HepG2 (cell line): ENCODE measurements around the gene STAT1. TPM values are rescaled to one million over a fixed set of nuclear protein-coding genes. Genes with fewer than 3 reads are reported as not detected.

Experiments used
- ELF3 ChIP-seq: IDR thresholded peaks from 2 replicates; pipeline ENCODE4 v1.6.1; 2016; ENCODE audit warnings: missing genetic modification reagents, missing compliant biosample characterization
- GTF2F1 ChIP-seq: fragments of 150-350 bp; IDR thresholded peaks from 2 replicates; pipeline ENCODE4 v1.6.1; 2014; ENCODE audit warnings: low read length
- HMGA1 ChIP-seq: sonication (generic); formaldehyde crosslinking; conservative IDR thresholded peaks from 2 replicates; pipeline ENCODE4 v1.4.0; 2020; ENCODE audit warnings: missing genetic modification reagents
- KIAA2018 ChIP-seq: sonication (generic); formaldehyde crosslinking; IDR thresholded peaks from 2 replicates; pipeline ENCODE4 v1.5.0; 2020; ENCODE audit warnings: mild to moderate bottlenecking, missing genetic modification reagents, borderline replicate concordance
- MLLT10 ChIP-seq: sonication (generic); formaldehyde crosslinking; IDR thresholded peaks from 2 replicates; pipeline ENCODE4 v1.4.0; 2020; ENCODE audit warnings: missing genetic modification reagents
- SNRNP70 ChIP-seq: fragments of 200-400 bp; formaldehyde crosslinking; IDR thresholded peaks from 2 replicates; pipeline ENCODE4 v1.6.1; 2017; ENCODE audit warnings: mild to moderate bottlenecking, low read depth, low read length, moderate library complexity
- WIZ ChIP-seq: sonication (generic); formaldehyde crosslinking; IDR thresholded peaks from 2 replicates; pipeline ENCODE4 v1.5.1; 2020; ENCODE audit warnings: mild to moderate bottlenecking, missing genetic modification reagents
- ZNF281 ChIP-seq: sonication (generic); formaldehyde crosslinking; IDR thresholded peaks from 2 replicates; pipeline ENCODE4 v1.4.0; 2020; ENCODE audit warnings: missing genetic modification reagents, borderline replicate concordance
- ZNF562 ChIP-seq: sonication (generic); formaldehyde crosslinking; IDR thresholded peaks from 2 replicates; pipeline ENCODE4 v1.8.0; 2022; ENCODE audit warnings: missing genetic modification reagents, borderline replicate concordance
- ZNF567 ChIP-seq: sonication (generic); formaldehyde crosslinking; IDR thresholded peaks from 2 replicates; pipeline ENCODE4 v1.8.1; 2023; ENCODE audit warnings: mild to moderate bottlenecking, missing genetic modification reagents, borderline replicate concordance
- ZNF674 ChIP-seq: sonication (generic); formaldehyde crosslinking; IDR thresholded peaks from 2 replicates; pipeline ENCODE4 v1.5.0; 2020; ENCODE audit warnings: low read depth, mild to moderate bottlenecking, missing genetic modification reagents
- ZNF687 ChIP-seq: sonication (generic); formaldehyde crosslinking; IDR thresholded peaks from 2 replicates; pipeline ENCODE4 v1.5.1; 2020; ENCODE audit warnings: mild to moderate bottlenecking, missing genetic modification reagents, moderate library complexity
- ZNF777 ChIP-seq: sonication (generic); formaldehyde crosslinking; IDR thresholded peaks from 2 replicates; pipeline ENCODE4 v1.4.0; 2020; ENCODE audit warnings: missing genetic modification reagents
- polyA plus RNA-seq, 8 experiments: library from polyadenylated mRNA; depleted of rRNA in 3 of 8; stranded (reverse) in 7 of 8; unstranded in 1 of 8; fragments of >200 nt; fragmentation: Illumina TruSeq in 4 of 8; extraction: Trizol in 4 of 8; gene quantifications; 2 replicates each; pipeline versions ENCODE4 v1.2.1 to v1.2.3, GENCODE V29; 2011 to 2016; ENCODE audit warnings: low read depth in 4 of 8, missing spikeins in 1 of 8, mixed read lengths in 1 of 8; ENCODE audit not compliant: insufficient read depth in 1 of 8
- total RNA-seq, 5 experiments: library from RNA; depleted of rRNA; stranded (reverse); fragments of >200 nt; fragmentation: Illumina TruSeq; extraction: Trizol; gene quantifications; 2 replicates each; pipeline ENCODE4 v1.2.3, GENCODE V29; 2016; ENCODE audit warnings: low read depth in 1 of 5

Gene STAT1
- total and polyA plus RNA-seq, 2 of the 13 experiments (the other 11 are each of a cell fraction or from before 2014, with no cell fraction given): 21.8 to 59.6 TPM

- TF ChIP-seq KIAA2018 (CRISPR knock-in tag): no peak
- TF ChIP-seq ZNF777 (CRISPR knock-in tag): no peak
- no peak for TF ChIP-seq HMGA1 (CRISPR knock-in tag)
- no peak for TF ChIP-seq ZNF567 (CRISPR knock-in tag)
- no peak for TF ChIP-seq ZNF562 (CRISPR knock-in tag)
- TF ChIP-seq ZNF687 (CRISPR knock-in tag): no peak
- no peak for TF ChIP-seq ZNF281
- TF ChIP-seq GTF2F1: no peak
- TF ChIP-seq SNRNP70: no peak
- no peak for TF ChIP-seq ZNF674 (CRISPR knock-in tag)
- no peak for TF ChIP-seq MLLT10 (CRISPR knock-in tag)
- TF ChIP-seq ELF3: peak; percentile 54; the same call in 1 of the 2 replicates
- TF ChIP-seq WIZ (CRISPR knock-in tag): no peak
These were observed 27.6 kb upstream of the STAT1 start (continued) for GRCh38 chr2:191041418-191042161.
